ENCODE data around the gene OPN3. TPM values are rescaled to one million over a fixed set of nuclear protein-coding genes. Genes with fewer than 3 reads are reported as not detected.

The OPN3 gene
- total RNA-seq, 2 donors from 2014 or later, result 11.7 to 39.1 TPM

DNA sequence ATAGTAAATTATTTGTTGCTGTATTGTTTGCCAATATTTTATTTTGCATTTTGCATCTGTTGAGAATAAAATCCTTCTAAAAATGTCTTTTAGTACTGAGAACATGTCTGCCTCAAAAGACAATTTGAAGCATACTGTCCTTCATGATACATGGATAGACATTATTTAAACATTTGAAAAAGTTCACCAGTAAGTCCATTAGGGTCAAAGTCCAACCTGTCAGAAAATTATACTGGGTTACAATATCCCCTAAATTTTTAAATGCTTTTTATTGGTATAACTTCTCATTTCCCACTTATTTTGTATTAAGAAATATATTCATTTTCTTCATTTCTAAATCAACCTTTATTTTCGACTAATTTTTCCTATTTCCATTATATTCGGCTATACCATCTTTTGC lies 9.3 kb downstream of the OPN3 start:
- H3K36me3 ChIP-seq, result no peaks in the 10 kb centered on the region
- intact Hi-C loops (cut with DNase I), result no loop called here
- TF ChIP-seq, protein P1, sequence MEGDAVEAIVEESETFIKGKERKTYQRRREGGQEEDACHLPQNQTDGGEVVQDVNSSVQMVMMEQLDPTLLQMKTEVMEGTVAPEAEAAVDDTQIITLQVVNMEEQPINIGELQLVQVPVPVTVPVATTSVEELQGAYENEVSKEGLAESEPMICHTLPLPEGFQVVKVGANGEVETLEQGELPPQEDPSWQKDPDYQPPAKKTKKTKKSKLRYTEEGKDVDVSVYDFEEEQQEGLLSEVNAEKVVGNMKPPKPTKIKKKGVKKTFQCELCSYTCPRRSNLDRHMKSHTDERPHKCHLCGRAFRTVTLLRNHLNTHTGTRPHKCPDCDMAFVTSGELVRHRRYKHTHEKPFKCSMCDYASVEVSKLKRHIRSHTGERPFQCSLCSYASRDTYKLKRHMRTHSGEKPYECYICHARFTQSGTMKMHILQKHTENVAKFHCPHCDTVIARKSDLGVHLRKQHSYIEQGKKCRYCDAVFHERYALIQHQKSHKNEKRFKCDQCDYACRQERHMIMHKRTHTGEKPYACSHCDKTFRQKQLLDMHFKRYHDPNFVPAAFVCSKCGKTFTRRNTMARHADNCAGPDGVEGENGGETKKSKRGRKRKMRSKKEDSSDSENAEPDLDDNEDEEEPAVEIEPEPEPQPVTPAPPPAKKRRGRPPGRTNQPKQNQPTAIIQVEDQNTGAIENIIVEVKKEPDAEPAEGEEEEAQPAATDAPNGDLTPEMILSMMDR (IDR thresholded peaks at IDR 0.05), result no peak
- no peaks in the 10 kb centered on the region for H3K9me3 ChIP-seq
- H3K27me3 ChIP-seq, result no peaks in the 10 kb centered on the region
- no peak overlapping the region for H3K27ac ChIP-seq
- H3K4me1 ChIP-seq, result no peaks in the 10 kb centered on the region
- H3K9ac ChIP-seq (ENCODE audit: low read depth in 2 of 2, low read length in 2 of 2), result no peak overlapping the region
- H3K4me3 ChIP-seq, result no peak overlapping the region
- DNase-seq, result no peak

DNA sequence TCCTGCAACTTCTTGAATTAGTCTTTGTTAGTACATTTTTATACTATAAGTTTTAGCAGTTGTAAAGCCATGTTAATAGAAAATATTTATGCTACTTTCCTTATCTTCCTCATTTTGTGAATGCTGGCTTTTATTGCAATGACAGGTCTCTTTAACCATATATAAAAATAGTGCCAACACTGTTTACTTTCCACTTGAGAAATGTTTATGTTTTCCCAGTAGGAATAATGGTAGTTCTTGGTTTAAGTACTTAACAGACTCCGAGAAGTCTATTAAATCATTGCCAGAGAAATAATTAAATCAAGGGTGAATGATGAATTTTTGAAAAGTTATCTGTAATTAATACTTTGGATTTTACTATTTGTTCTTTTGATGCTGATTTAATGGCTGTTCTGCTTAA lies 9.7 kb downstream of the OPN3 start:
- intact Hi-C loops (cut with DNase I), result no loop called here
- no peak overlapping the region for H3K27ac ChIP-seq
- no peaks in the 10 kb centered on the region for H3K36me3 ChIP-seq
- DNase-seq, result no peak
- TF ChIP-seq, protein P1 (IDR thresholded peaks at IDR 0.05), result no peak
- no peaks in the 10 kb centered on the region for H3K27me3 ChIP-seq
- no peaks in the 10 kb centered on the region for H3K9me3 ChIP-seq
- no peak overlapping the region for H3K9ac ChIP-seq (ENCODE audit: low read depth in 2 of 2, low read length in 2 of 2)
- no peak overlapping the region for H3K4me3 ChIP-seq
- H3K4me1 ChIP-seq, result no peaks in the 10 kb centered on the region

DNA sequence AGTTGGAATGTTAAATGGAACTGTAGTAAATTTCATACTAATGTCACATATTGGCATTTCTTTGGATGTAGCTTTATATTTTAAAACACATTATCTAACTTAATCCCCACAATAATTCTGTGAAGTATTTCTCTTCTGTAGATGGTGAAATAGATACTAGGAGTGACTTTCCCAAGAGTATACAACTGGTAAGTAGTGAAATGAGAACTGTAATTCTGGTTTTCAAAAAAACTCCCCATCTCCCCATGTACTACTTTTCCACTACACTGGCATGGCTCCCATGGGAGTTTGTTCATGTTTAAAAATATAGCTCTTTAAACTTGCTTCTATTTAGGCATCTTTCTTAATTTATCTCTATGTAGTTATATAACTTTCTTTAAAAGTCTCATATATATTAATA lies 10.2 kb downstream of the OPN3 start:
- H3K27ac ChIP-seq, result no peak overlapping the region
- H3K27me3 ChIP-seq, result no peaks in the 10 kb centered on the region
- no peak for DNase-seq
- no peaks in the 10 kb centered on the region for H3K36me3 ChIP-seq
- no peaks in the 10 kb centered on the region for H3K4me1 ChIP-seq
- TF ChIP-seq, protein P1 (IDR thresholded peaks at IDR 0.05), result no peak
- H3K9ac ChIP-seq (ENCODE audit: low read depth in 2 of 2, low read length in 2 of 2), result no peak overlapping the region
- intact Hi-C loops (cut with DNase I), result no loop called here
- no peaks in the 10 kb centered on the region for H3K9me3 ChIP-seq
- no peak overlapping the region for H3K4me3 ChIP-seq

DNA sequence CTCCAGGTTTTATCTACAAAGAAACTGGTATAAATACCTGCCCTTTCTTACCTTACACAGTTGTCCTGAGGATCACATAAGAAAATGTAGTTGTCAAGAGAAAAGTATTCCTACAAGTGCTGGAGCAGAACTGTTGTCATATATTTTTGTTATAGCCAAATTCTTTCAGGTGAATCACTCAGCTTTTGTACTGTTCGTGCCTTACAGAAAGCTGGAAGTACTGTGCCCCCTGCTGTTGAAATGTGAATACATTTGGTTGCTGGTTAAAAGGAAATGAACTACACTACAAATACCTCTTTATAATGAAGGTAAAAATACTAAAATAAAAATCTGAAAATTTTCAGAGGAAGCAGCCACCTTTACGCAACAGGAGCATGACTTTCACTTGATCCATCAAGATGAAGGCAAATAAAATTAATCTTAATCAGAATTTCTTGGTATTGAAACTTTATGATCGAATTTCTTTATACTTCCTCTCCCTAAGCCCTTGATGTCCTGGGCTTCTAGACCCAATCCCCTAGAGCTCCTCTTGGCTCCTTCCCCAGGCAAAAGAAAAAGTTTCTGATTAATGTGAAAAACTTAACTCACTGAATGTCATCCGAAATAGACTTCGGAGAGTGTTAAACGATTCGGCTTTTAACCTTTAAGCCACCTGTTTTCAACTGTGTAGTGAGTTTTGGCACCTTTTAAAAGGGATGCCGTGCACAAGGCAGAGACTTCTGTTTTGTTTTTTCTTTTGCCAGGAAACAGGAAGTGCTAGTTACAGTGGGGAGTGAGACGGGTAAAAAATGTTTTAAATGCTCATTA lies 12.5 kb downstream of the OPN3 start:
- Histone ChIP-seq H3K27me3 (no peaks in the 10 kb centered on the region), H3K27ac (peak overlapping the region; percentile 15), H3K9ac (ENCODE audit: low read depth in 2 of 2, low read length in 2 of 2) (no peak overlapping the region), H3K36me3 (no peaks in the 10 kb centered on the region), H3K9me3 (no peaks in the 10 kb centered on the region), H3K4me3 (no peak overlapping the region), H3K4me1 (no peaks in the 10 kb centered on the region)
- peak; percentile 56 for DNase-seq
- TF ChIP-seq, protein P1 (IDR thresholded peaks at IDR 0.05), result peak; percentile 50
- intact Hi-C loops (cut with DNase I), result no loop called here

DNA sequence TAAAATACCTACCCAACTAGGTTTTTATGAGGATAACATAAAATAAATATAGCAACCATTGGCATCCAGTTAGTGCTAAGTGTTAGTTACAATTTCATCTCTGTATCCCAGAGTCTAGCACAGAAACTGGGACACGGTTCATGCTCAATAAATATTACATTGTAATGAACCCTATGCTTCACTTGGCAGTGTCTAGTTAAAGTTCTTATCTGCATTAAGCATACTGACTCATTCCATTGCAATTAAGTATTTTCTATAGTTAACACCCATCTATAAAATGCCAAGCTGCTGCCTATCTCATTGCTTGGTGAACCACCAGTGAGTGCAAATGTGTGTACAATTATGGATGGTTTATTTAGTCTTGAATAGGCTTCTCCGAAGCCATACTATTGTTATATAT lies 15.2 kb downstream of the OPN3 start:
- TF ChIP-seq, protein P1 (IDR thresholded peaks at IDR 0.05), result no peak
- Histone ChIP-seq H3K36me3 (no peaks in the 10 kb centered on the region), H3K27ac (no peak overlapping the region), H3K9me3 (no peaks in the 10 kb centered on the region), H3K4me1 (no peaks in the 10 kb centered on the region), H3K4me3 (no peak overlapping the region), H3K27me3 (no peaks in the 10 kb centered on the region), H3K9ac (ENCODE audit: low read depth in 2 of 2, low read length in 2 of 2) (no peak overlapping the region)
- no peak for DNase-seq
- intact Hi-C loops (cut with DNase I), result no loop called here
